ENCODE results near the gene ADAMTS9.

- TF ChIP-seq CTCF (IDR thresholded peaks at IDR 0.05), result no peak
- no peak for TF ChIP-seq POLR2A (IDR thresholded peaks at IDR 0.05)
These were observed 21.6 kb downstream of the ADAMTS9 start for GRCh38 chr3:64666171-64666588.

All from testis (tissue), 2 donors.